ENCODE measurements around the gene RAB3GAP2.

DNA sequence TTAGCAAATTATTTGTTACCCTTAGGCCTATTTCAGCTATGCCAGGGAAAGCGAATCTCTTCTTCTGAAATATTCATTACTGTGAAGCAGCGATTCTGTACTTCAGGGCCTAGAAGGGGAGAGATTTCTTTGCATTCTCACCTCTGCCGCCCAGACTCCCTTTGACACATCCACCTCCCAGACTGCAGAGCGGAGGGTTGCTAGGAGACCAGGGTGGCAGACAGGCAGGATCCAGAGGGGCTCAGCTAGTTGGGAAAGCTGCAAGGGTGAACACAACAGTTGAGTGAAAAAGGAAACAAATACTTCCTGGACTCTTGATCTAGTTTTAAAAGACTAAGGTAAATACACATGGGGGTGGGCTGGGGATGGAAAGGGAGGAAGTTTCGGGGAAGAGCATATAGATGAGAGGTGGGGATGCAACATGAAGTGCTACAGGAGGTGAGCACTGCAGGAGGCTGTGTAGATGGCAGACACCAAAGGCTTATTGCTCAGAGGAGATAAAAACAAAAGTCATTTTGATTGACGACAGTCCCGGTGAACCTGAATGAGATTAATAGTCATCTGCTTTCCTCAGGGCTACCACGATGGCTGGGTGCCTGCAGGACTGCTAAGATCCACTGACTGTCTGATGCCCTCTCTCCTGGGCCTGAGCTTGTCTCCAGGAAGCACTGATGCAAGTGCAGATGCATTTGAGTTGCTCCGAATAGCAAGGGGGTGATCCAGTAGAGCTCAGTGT is 26.4 kb upstream of the RAB3GAP2 start:
- TF ChIP-seq, protein P1, sequence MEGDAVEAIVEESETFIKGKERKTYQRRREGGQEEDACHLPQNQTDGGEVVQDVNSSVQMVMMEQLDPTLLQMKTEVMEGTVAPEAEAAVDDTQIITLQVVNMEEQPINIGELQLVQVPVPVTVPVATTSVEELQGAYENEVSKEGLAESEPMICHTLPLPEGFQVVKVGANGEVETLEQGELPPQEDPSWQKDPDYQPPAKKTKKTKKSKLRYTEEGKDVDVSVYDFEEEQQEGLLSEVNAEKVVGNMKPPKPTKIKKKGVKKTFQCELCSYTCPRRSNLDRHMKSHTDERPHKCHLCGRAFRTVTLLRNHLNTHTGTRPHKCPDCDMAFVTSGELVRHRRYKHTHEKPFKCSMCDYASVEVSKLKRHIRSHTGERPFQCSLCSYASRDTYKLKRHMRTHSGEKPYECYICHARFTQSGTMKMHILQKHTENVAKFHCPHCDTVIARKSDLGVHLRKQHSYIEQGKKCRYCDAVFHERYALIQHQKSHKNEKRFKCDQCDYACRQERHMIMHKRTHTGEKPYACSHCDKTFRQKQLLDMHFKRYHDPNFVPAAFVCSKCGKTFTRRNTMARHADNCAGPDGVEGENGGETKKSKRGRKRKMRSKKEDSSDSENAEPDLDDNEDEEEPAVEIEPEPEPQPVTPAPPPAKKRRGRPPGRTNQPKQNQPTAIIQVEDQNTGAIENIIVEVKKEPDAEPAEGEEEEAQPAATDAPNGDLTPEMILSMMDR (conservative IDR thresholded peaks at IDR 0.05 in 1 of 2, IDR thresholded peaks at IDR 0.05 in 1 of 2; ENCODE audit: low read depth in 1 of 2, low read length in 2 of 2): no peak
- no peak for TF ChIP-seq EZH2 (IDR thresholded peaks at IDR 0.05; ENCODE audit: low read length, missing control alignments)

All from fibroblast of lung (primary cell).